HEK293 (cell line): ENCODE results near the gene TEX9.

Experiments
- CTCF ChIA-PET: fragments of 350-600 bp; formaldehyde crosslinking; extraction: SDS; loops from one replicate; lab custom pipeline; 2021; ENCODE audit warnings: antibody characterized with exemption; lab: Yijun Ruan, JAX
- POLR2A ChIA-PET: fragments of 300-600 bp; formaldehyde crosslinking; extraction: SDS; loops from one replicate; lab custom pipeline; 2020; ENCODE audit warnings: antibody characterized with exemption, inconsistent platforms; lab: Yijun Ruan, JAX
- H3K27ac ChIP-seq: fragments of 200-500 bp; sonication (Bioruptor generic); 2 replicates; pipeline ENCODE4 v1.5.1; 2014; ENCODE audit warnings: low read depth, low read length, control low read depth, inconsistent platforms; ENCODE audit errors: extremely low read depth
- H3K36me3 ChIP-seq, 2 experiments: fragments of 200-500 bp in 1 of 2; sonication (Bioruptor generic) in 1 of 2; 1 replicate in 1 of 2; 2 replicates in 1 of 2; pipeline ENCODE4 v1.5.1; 2014 to 2017; ENCODE audit warnings: inconsistent platforms in 2 of 2, low read length in 2 of 2; ENCODE audit not compliant: control insufficient read depth in 2 of 2, insufficient read depth in 1 of 2
- H3K4me1 ChIP-seq: fragments of 200-500 bp; sonication (Bioruptor generic); 2 replicates; pipeline ENCODE4 v1.5.1; 2014; ENCODE audit warnings: mild to moderate bottlenecking, low read length, inconsistent platforms; ENCODE audit not compliant: control insufficient read depth, insufficient read depth
- H3K4me3 ChIP-seq: 2 replicates; pipeline ENCODE4 v1.5.1; 2011; ENCODE audit warnings: low read depth, mild to moderate bottlenecking, control low read depth, low read length, moderate library complexity
- H3K9me3 ChIP-seq: fragments of 200-500 bp; sonication (Bioruptor generic); 2 replicates; pipeline ENCODE4 v1.5.1; 2014; ENCODE audit warnings: low read depth, low read length, inconsistent platforms; ENCODE audit not compliant: control insufficient read depth, insufficient read depth
- GLI2 ChIP-seq: fragments of 450-650 bp; formaldehyde crosslinking; IDR thresholded peaks from 2 replicates; pipeline ENCODE4; 2017; ENCODE audit warnings: missing biosample characterization, missing genetic modification characterization, low read depth, borderline replicate concordance
- KLF16 ChIP-seq: fragments of 450-650 bp; formaldehyde crosslinking; IDR thresholded peaks from 2 replicates; pipeline ENCODE4 v1.5.1; 2017; ENCODE audit warnings: missing biosample characterization, missing genetic modification characterization
- KLF7 ChIP-seq: fragments of 450-650 bp; formaldehyde crosslinking; IDR thresholded peaks from 2 replicates; pipeline ENCODE4 v1.5.1; 2016; ENCODE audit warnings: missing biosample characterization, missing genetic modification characterization, borderline replicate concordance
- OSR2 ChIP-seq: fragments of 450-650 bp; formaldehyde crosslinking; IDR thresholded peaks from 2 replicates; pipeline ENCODE4 v1.5.1; 2016; ENCODE audit warnings: missing biosample characterization, missing genetic modification characterization
- TRIM28 ChIP-seq: IDR thresholded peaks from 2 replicates; pipeline ENCODE4 v1.6.1; 2011; ENCODE audit warnings: low read length, control low read depth, borderline replicate concordance
- WT1 ChIP-seq: fragments of 450-650 bp; formaldehyde crosslinking; IDR thresholded peaks from 2 replicates; pipeline ENCODE4 v1.5.1; 2016; ENCODE audit warnings: missing biosample characterization, missing genetic modification characterization
- ZNF112 ChIP-seq: fragments of 450-650 bp; formaldehyde crosslinking; IDR thresholded peaks from 2 replicates; pipeline ENCODE4 v1.5.0; 2017; ENCODE audit warnings: missing biosample characterization, missing genetic modification characterization
- ZNF266 ChIP-seq: fragments of 450-650 bp; formaldehyde crosslinking; IDR thresholded peaks from 2 replicates; pipeline ENCODE4 v1.5.1; 2016; ENCODE audit warnings: missing biosample characterization, missing genetic modification characterization, low read depth
- ZNF350 ChIP-seq: fragments of 450-650 bp; formaldehyde crosslinking; IDR thresholded peaks from 2 replicates; pipeline ENCODE4 v1.5.0; 2017; ENCODE audit warnings: missing biosample characterization, mild to moderate bottlenecking, missing genetic modification characterization
- ZNF354C ChIP-seq: fragments of 450-650 bp; formaldehyde crosslinking; IDR thresholded peaks from 2 replicates; pipeline ENCODE4 v1.5.1; 2016; ENCODE audit warnings: missing biosample characterization, missing genetic modification characterization, low read depth, borderline replicate concordance
- ZNF433 ChIP-seq: fragments of 450-650 bp; formaldehyde crosslinking; IDR thresholded peaks from 2 replicates; pipeline ENCODE4 v1.5.1; 2016; ENCODE audit warnings: missing biosample characterization, missing genetic modification characterization, low read depth
- ZNF521 ChIP-seq: fragments of 450-650 bp; formaldehyde crosslinking; IDR thresholded peaks from 2 replicates; pipeline ENCODE4 v1.5.1; 2017; ENCODE audit warnings: missing biosample characterization, mild to moderate bottlenecking, missing genetic modification characterization
- ZNF530 ChIP-seq: fragments of 450-650 bp; formaldehyde crosslinking; IDR thresholded peaks from 2 replicates; pipeline ENCODE4 v1.5.1; 2016; ENCODE audit warnings: low read depth, missing biosample characterization, missing genetic modification characterization
- ZNF596 ChIP-seq: fragments of 450-650 bp; IDR thresholded peaks from 2 replicates; pipeline ENCODE4 v1.5.0; 2018; ENCODE audit warnings: missing biosample characterization, mild to moderate bottlenecking, missing genetic modification characterization, moderate library complexity
- ZNF626 ChIP-seq: fragments of 450-650 bp; sonication (Bioruptor Pico); formaldehyde crosslinking; IDR thresholded peaks from 2 replicates; pipeline ENCODE4 v1.5.1; 2018; ENCODE audit warnings: missing biosample characterization, missing genetic modification characterization, inconsistent platforms
- ZNF837 ChIP-seq: fragments of 450-650 bp; formaldehyde crosslinking; IDR thresholded peaks from 2 replicates; pipeline ENCODE4 v1.5.1; 2016; ENCODE audit warnings: missing biosample characterization, missing genetic modification characterization
- TF ChIP-seq, protein P1 (sequence below): fragments of 450-650 bp; formaldehyde crosslinking; IDR thresholded peaks from 2 replicates; pipeline ENCODE4 v1.5.1; 2016; ENCODE audit warnings: missing biosample characterization, missing genetic modification characterization
- TF ChIP-seq, protein P2 (sequence below): fragments of 450-650 bp; formaldehyde crosslinking; IDR thresholded peaks from 2 replicates; pipeline ENCODE4 v1.5.1; 2016; ENCODE audit warnings: missing biosample characterization, missing genetic modification characterization, low read depth
- TF ChIP-seq, protein P3 (sequence below): fragments of 450-650 bp; formaldehyde crosslinking; conservative IDR thresholded peaks from 2 replicates; pipeline ENCODE4 v1.5.1; 2016; ENCODE audit warnings: low read depth, missing biosample characterization, missing genetic modification characterization
- TF ChIP-seq, protein P4 (sequence below): fragments of 450-650 bp; formaldehyde crosslinking; IDR thresholded peaks from 2 replicates; pipeline ENCODE4 v1.5.1; 2016; ENCODE audit warnings: missing biosample characterization, missing genetic modification characterization
- TF ChIP-seq, protein P5 (sequence below): fragments of 450-650 bp; formaldehyde crosslinking; IDR thresholded peaks from 2 replicates; pipeline ENCODE4 v1.5.1; 2016; ENCODE audit warnings: missing biosample characterization, missing genetic modification characterization, low read depth
- TF ChIP-seq, protein P6 (sequence below): fragments of 450-650 bp; formaldehyde crosslinking; IDR thresholded peaks from 2 replicates; pipeline ENCODE4 v1.5.1; 2017; ENCODE audit warnings: missing biosample characterization, mild to moderate bottlenecking, missing genetic modification characterization, moderate library complexity

The TEX9 gene

DNA sequence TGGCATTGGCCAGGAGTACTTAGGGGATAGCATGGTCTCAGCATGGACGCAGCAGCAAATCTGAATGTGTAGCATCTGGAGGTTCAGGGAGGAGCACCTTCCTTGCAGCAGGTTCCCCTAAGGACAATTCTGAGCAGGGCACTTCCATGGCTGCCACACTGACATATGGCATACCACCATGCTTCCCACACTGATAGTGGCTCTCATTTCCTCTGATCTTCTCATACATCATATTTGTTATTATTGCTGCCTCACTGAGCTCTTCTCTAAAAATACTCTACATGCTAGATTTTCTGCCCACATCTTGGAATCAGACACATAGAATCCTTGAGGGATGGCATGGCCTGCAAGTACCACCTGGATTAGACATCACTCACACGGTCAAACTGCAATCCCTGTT, 107.1 kb downstream of the TEX9 start:
- Histone ChIP-seq H3K4me1 (no peaks in the 10 kb centered on the region), H3K27ac (no peak overlapping the region), H3K36me3 (no peaks in the 10 kb centered on the region), H3K4me3 (no peak overlapping the region), H3K9me3 (no peaks in the 10 kb centered on the region)
- ChIA-PET POLR2A (no interaction called here), CTCF (interaction anchor here (1.1 kb wide), 1 partner anchor 24 kb away, joined by 4 read pairs; no protein-coding TSS in a partner anchor)
- no peak for TF ChIP-seq ZNF530 (tag by site-specific recombination)
- TF ChIP-seq KLF7 = no peak
- TF ChIP-seq, protein P1, sequence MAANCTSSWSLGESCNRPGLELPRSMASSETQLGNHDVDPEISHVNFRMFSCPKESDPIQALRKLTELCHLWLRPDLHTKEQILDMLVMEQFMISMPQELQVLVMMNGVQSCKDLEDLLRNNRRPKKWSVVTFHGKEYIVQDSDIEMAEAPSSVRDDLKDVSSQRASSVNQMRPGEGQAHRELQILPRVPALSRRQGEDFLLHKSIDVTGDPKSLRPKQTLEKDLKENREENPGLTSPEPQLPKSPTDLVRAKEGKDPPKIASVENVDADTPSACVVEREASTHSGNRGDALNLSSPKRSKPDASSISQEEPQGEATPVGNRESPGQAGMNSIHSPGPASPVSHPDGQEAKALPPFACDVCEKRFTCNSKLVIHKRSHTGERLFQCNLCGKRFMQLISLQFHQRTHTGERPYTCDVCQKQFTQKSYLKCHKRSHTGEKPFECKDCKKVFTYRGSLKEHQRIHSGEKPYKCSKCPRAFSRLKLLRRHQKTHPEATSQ (tag by site-specific recombination) = no peak
- TF ChIP-seq, protein P2, sequence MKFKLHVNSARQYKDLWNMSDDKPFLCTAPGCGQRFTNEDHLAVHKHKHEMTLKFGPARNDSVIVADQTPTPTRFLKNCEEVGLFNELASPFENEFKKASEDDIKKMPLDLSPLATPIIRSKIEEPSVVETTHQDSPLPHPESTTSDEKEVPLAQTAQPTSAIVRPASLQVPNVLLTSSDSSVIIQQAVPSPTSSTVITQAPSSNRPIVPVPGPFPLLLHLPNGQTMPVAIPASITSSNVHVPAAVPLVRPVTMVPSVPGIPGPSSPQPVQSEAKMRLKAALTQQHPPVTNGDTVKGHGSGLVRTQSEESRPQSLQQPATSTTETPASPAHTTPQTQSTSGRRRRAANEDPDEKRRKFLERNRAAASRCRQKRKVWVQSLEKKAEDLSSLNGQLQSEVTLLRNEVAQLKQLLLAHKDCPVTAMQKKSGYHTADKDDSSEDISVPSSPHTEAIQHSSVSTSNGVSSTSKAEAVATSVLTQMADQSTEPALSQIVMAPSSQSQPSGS (tag by site-specific recombination) = no peak
- no peak for TF ChIP-seq KLF16 (tag by site-specific recombination)
- TF ChIP-seq TRIM28 = no peak
- TF ChIP-seq OSR2 (tag by site-specific recombination) = no peak
- TF ChIP-seq GLI2 (tag by site-specific recombination) = no peak
- TF ChIP-seq ZNF626 (tag by site-specific recombination) = no peak
- no peak for TF ChIP-seq ZNF521 (tag by site-specific recombination)
- TF ChIP-seq ZNF354C (tag by site-specific recombination) = no peak
- no peak for TF ChIP-seq ZNF350
- TF ChIP-seq ZNF837 (tag by site-specific recombination) = no peak
- TF ChIP-seq WT1 (tag by site-specific recombination) = no peak

DNA sequence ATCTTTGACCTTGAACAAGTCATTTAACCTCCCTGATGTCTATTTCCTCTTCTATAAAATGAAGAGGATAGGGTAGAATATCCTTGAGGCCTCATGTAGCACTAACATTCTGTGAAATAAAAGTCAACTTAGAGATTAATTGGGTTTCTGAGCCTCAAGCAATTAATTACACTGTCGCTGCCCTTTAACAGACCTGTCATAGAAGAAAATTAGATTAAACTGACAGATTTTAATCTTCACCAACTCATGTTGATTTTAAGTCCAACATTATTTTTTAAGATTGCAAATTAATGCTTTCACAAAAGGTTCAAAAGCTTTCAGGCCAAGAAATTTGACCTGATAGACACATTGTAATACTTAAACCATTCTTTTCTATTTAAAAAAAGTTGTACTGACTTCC, 107.8 kb downstream of the TEX9 start:
- no peaks in the 10 kb centered on the region for H3K4me1 ChIP-seq
- no peak overlapping the region for H3K27ac ChIP-seq
- CTCF ChIA-PET = interaction anchor here (1.1 kb wide), 1 partner anchor 24 kb away, joined by 4 read pairs; no protein-coding TSS in a partner anchor
- no peak overlapping the region for H3K4me3 ChIP-seq
- H3K9me3 ChIP-seq = no peaks in the 10 kb centered on the region
- H3K36me3 ChIP-seq = no peaks in the 10 kb centered on the region
- POLR2A ChIA-PET = no interaction called here
- TF ChIP-seq ZNF596 (tag by site-specific recombination) (no peak), ZNF354C (tag by site-specific recombination) (no peak), ZNF266 (no peak), ZNF112 (no peak), ZNF433 (tag by site-specific recombination) (no peak)
- TF ChIP-seq, protein P3, sequence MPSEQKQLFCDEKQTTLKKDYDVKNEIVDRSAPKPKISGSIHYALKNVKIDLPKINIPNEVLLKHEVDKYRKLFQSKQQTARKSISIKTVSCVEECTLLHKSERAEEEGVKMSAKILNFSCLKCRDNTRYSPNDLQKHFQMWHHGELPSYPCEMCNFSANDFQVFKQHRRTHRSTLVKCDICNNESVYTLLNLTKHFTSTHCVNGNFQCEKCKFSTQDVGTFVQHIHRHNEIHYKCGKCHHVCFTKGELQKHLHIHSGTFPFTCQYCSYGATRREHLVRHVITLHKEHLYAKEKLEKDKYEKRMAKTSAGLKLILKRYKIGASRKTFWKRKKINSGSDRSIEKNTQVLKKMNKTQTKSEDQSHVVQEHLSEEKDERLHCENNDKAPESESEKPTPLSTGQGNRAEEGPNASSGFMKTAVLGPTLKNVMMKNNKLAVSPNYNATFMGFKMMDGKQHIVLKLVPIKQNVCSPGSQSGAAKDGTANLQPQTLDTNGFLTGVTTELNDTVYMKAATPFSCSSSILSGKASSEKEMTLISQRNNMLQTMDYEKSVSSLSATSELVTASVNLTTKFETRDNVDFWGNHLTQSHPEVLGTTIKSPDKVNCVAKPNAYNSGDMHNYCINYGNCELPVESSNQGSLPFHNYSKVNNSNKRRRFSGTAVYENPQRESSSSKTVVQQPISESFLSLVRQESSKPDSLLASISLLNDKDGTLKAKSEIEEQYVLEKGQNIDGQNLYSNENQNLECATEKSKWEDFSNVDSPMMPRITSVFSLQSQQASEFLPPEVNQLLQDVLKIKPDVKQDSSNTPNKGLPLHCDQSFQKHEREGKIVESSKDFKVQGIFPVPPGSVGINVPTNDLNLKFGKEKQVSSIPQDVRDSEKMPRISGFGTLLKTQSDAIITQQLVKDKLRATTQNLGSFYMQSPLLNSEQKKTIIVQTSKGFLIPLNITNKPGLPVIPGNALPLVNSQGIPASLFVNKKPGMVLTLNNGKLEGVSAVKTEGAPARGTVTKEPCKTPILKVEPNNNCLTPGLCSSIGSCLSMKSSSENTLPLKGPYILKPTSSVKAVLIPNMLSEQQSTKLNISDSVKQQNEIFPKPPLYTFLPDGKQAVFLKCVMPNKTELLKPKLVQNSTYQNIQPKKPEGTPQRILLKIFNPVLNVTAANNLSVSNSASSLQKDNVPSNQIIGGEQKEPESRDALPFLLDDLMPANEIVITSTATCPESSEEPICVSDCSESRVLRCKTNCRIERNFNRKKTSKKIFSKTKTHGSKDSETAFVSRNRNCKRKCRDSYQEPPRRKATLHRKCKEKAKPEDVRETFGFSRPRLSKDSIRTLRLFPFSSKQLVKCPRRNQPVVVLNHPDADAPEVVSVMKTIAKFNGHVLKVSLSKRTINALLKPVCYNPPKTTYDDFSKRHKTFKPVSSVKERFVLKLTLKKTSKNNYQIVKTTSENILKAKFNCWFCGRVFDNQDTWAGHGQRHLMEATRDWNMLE (tag by site-specific recombination) = no peak
- TF ChIP-seq, protein P4, sequence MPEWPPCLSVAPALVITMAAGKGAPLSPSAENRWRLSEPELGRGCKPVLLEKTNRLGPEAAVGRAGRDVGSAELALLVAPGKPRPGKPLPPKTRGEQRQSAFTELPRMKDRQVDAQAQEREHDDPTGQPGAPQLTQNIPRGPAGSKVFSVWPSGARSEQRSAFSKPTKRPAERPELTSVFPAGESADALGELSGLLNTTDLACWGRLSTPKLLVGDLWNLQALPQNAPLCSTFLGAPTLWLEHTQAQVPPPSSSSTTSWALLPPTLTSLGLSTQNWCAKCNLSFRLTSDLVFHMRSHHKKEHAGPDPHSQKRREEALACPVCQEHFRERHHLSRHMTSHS = no peak
- TF ChIP-seq, protein P5, sequence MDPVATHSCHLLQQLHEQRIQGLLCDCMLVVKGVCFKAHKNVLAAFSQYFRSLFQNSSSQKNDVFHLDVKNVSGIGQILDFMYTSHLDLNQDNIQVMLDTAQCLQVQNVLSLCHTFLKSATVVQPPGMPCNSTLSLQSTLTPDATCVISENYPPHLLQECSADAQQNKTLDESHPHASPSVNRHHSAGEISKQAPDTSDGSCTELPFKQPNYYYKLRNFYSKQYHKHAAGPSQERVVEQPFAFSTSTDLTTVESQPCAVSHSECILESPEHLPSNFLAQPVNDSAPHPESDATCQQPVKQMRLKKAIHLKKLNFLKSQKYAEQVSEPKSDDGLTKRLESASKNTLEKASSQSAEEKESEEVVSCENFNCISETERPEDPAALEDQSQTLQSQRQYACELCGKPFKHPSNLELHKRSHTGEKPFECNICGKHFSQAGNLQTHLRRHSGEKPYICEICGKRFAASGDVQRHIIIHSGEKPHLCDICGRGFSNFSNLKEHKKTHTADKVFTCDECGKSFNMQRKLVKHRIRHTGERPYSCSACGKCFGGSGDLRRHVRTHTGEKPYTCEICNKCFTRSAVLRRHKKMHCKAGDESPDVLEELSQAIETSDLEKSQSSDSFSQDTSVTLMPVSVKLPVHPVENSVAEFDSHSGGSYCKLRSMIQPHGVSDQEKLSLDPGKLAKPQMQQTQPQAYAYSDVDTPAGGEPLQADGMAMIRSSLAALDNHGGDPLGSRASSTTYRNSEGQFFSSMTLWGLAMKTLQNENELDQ (tag by site-specific recombination) = no peak
- TF ChIP-seq, protein P6, sequence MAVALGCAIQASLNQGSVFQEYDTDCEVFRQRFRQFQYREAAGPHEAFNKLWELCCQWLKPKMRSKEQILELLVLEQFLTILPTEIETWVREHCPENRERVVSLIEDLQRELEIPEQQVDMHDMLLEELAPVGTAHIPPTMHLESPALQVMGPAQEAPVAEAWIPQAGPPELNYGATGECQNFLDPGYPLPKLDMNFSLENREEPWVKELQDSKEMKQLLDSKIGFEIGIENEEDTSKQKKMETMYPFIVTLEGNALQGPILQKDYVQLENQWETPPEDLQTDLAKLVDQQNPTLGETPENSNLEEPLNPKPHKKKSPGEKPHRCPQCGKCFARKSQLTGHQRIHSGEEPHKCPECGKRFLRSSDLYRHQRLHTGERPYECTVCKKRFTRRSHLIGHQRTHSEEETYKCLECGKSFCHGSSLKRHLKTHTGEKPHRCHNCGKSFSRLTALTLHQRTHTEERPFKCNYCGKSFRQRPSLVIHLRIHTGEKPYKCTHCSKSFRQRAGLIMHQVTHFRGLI (tag by site-specific recombination) = no peak
